Measurements from ENCODE around the gene AMBRA1. TPM values are rescaled to one million over a fixed set of nuclear protein-coding genes. Genes with fewer than 3 reads are reported as not detected.

The AMBRA1 gene
- polyA plus RNA-seq, 2 of the 4 experiments (the other 2 are of a cell fraction), result 11.5 to 13.4 TPM

DNA sequence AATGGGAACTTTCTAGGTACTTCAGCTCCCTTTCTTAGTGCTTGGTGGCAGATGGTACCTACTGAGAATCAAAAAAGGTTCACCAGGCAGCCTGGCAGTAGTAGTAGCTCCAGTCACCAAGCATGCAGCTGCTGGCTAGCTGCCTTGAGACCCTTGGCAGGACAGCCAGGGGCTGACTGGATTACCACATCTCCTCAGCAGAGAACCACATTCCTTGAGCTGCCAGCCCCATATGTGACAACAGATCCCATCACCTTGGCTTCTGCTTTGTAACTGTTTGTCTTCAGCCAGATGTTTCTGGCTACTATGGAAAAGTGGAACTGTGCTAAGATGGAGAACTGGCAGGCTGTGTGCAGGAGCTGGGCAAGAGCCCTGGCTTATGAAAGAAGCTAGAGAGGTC lies 162.6 kb downstream of the AMBRA1 start:
- DNase-seq (ENCODE audit: low read depth in 1 of 2, low spot score in 1 of 2) (no peak), ATAC-seq (no peak), FAIRE-seq (no peak)
- no peak overlapping the region for H3K4me2 ChIP-seq
- no peaks in the 10 kb centered on the region for H3K9me3 ChIP-seq
- POLR2A ChIA-PET, result no interaction called here
- TF ChIP-seq, protein P1, sequence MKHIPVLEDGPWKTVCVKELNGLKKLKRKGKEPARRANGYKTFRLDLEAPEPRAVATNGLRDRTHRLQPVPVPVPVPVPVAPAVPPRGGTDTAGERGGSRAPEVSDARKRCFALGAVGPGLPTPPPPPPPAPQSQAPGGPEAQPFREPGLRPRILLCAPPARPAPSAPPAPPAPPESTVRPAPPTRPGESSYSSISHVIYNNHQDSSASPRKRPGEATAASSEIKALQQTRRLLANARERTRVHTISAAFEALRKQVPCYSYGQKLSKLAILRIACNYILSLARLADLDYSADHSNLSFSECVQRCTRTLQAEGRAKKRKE (CRISPR knock-in tag; IDR thresholded peaks at IDR 0.05; ENCODE audit: low read depth), result no peak
- TF ChIP-seq RNF2 (IDR thresholded peaks at IDR 0.05; ENCODE audit: borderline replicate concordance, low read depth), result no peak
- no peak for TF ChIP-seq ESRRA (IDR thresholded peaks at IDR 0.05; ENCODE audit: borderline replicate concordance, low read length)
- TF ChIP-seq MAFK (IDR thresholded peaks at IDR 0.05; ENCODE audit: partially characterized antibody), result no peak
- no peak for TF ChIP-seq RAD21 (conservative IDR thresholded peaks at IDR 0.05 in 1 of 2, IDR thresholded peaks at IDR 0.05 in 1 of 2)
- TF ChIP-seq, protein P2, sequence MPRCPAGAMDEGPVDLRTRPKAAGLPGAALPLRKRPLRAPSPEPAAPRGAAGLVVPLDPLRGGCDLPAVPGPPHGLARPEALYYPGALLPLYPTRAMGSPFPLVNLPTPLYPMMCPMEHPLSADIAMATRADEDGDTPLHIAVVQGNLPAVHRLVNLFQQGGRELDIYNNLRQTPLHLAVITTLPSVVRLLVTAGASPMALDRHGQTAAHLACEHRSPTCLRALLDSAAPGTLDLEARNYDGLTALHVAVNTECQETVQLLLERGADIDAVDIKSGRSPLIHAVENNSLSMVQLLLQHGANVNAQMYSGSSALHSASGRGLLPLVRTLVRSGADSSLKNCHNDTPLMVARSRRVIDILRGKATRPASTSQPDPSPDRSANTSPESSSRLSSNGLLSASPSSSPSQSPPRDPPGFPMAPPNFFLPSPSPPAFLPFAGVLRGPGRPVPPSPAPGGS (IDR thresholded peaks at IDR 0.05), result no peak
- TF ChIP-seq EHF (CRISPR knock-in tag; IDR thresholded peaks at IDR 0.05), result no peak
- no peak for TF ChIP-seq BHLHE40 (IDR thresholded peaks at IDR 0.05; ENCODE audit: low read depth, low read length)
- TF ChIP-seq POLR2A (IDR thresholded peaks at IDR 0.05; ENCODE audit: low read length), result no peak
- no peak for TF ChIP-seq RCOR1 (IDR thresholded peaks at IDR 0.05; ENCODE audit: low read depth, low read length)
- no peak for TF ChIP-seq NR3C1 (IDR thresholded peaks at IDR 0.05)
- TF ChIP-seq MAZ (IDR thresholded peaks at IDR 0.05; ENCODE audit: borderline replicate concordance, low read depth, low read length), result no peak
- TF ChIP-seq, protein P3, sequence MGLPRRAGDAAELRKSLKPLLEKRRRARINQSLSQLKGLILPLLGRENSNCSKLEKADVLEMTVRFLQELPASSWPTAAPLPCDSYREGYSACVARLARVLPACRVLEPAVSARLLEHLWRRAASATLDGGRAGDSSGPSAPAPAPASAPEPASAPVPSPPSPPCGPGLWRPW (IDR thresholded peaks at IDR 0.05), result no peak
- TF ChIP-seq, protein P4, sequence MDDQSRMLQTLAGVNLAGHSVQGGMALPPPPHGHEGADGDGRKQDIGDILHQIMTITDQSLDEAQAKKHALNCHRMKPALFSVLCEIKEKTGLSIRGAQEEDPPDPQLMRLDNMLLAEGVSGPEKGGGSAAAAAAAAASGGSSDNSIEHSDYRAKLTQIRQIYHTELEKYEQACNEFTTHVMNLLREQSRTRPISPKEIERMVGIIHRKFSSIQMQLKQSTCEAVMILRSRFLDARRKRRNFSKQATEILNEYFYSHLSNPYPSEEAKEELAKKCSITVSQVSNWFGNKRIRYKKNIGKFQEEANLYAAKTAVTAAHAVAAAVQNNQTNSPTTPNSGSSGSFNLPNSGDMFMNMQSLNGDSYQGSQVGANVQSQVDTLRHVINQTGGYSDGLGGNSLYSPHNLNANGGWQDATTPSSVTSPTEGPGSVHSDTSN (IDR thresholded peaks at IDR 0.05), result no peak
- no peak for TF ChIP-seq ZNF302 (CRISPR knock-in tag; IDR thresholded peaks at IDR 0.05)
- CTCF ChIA-PET, result interaction anchor here (1.1 to 1.5 kb wide), 3 partner anchors 21 to 45 kb away, joined by 3 to 4 read pairs (median 3); no protein-coding TSS in a partner anchor
- no peak overlapping the region for H3K4me3 ChIP-seq
- no peaks in the 10 kb centered on the region for H3K4me1 ChIP-seq
- no peak overlapping the region for H3K27ac ChIP-seq

DNA sequence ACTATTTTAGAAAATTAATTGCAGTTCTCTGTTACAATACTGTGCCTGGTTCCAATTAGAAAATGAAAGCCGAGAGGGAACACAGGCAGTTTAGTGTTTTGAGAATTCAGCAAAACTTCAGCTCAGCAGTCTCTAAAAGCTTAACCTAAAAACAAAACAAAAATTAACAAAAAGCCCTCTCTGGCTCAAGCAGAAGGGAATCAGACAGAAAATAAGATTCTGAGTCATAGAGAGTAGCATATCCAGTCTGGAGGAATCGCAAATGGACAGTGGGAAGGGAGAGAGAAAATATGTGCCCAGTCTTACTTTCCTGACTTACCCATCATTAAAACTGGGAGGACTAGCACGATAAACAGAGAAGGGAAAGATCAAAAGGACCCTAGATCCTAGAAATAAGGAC lies 164.1 kb downstream of the AMBRA1 start:
- DNase-seq (ENCODE audit: low read depth in 1 of 2, low spot score in 1 of 2) (no peak), FAIRE-seq (no peak), ATAC-seq (no peak)
- Histone ChIP-seq H3K4me3 (no peak overlapping the region), H3K4me2 (no peak overlapping the region), H3K4me1 (no peaks in the 10 kb centered on the region), H3K9me3 (no peaks in the 10 kb centered on the region), H3K27ac (no peak overlapping the region)
- ChIA-PET POLR2A (no interaction called here), CTCF (interaction anchor here (1.0 kb wide), 1 partner anchor 20 kb away, joined by 3 read pairs; no protein-coding TSS in a partner anchor)
- 90% methylated on average over 3 of the region's 3 CpGs for WGBS (ENCODE audit: missing lambda C conversion rate)
- TF ChIP-seq EP300 (IDR thresholded peaks at IDR 0.05) (no peak), HDAC2 (IDR thresholded peaks at IDR 0.05) (no peak), HOXB5 (CRISPR knock-in tag; IDR thresholded peaks at IDR 0.05) (no peak), CEBPB (IDR thresholded peaks at IDR 0.05) (no peak), HOXB13 (CRISPR knock-in tag; IDR thresholded peaks at IDR 0.05; ENCODE audit: low read depth) (no peak), RFX5 (IDR thresholded peaks at IDR 0.05) (no peak), EHF (CRISPR knock-in tag; IDR thresholded peaks at IDR 0.05) (no peak), PHF8 (IDR thresholded peaks at IDR 0.05; ENCODE audit: borderline replicate concordance, low read depth) (no peak), NFE2L2 (conservative IDR thresholded peaks at IDR 0.05; ENCODE audit: low read length) (no peak), MAZ (IDR thresholded peaks at IDR 0.05; ENCODE audit: borderline replicate concordance, low read depth, low read length) (no peak)
- TF ChIP-seq, protein P5, sequence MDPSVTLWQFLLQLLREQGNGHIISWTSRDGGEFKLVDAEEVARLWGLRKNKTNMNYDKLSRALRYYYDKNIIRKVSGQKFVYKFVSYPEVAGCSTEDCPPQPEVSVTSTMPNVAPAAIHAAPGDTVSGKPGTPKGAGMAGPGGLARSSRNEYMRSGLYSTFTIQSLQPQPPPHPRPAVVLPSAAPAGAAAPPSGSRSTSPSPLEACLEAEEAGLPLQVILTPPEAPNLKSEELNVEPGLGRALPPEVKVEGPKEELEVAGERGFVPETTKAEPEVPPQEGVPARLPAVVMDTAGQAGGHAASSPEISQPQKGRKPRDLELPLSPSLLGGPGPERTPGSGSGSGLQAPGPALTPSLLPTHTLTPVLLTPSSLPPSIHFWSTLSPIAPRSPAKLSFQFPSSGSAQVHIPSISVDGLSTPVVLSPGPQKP (IDR thresholded peaks at IDR 0.05; ENCODE audit: low read depth, low read length), result no peak
- TF ChIP-seq, protein P6, sequence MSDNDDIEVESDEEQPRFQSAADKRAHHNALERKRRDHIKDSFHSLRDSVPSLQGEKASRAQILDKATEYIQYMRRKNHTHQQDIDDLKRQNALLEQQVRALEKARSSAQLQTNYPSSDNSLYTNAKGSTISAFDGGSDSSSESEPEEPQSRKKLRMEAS (IDR thresholded peaks at IDR 0.05), result no peak

Data from A549 (cell line).